ENCODE measurements around the gene TTC12.

Gene TTC12

GRCh38 chr11:113314389-113315301 lies at the start of gene TTC12:
Gene TTC12 (plus strand): TSS chr11:113314583. CDS start chr11:113316258, 1,675 bp downstream.
- TF ChIP-seq CTCF (IDR thresholded peaks at IDR 0.05; ENCODE audit: low read depth, low read length) = no peak
- peak; percentile 92 for DNase-seq (ENCODE audit: low read depth, low spot score)
- peak within 1 kb of the TSS; percentile 77 for H3K4me3 ChIP-seq (ENCODE audit: low read depth, low read length)
- in situ Hi-C loops (cut with HindIII; ENCODE audit: low sequenced_read_pairs) = no loop called here

GRCh38 chr11:113265362-113265761 lies 49.0 kb upstream of the TTC12 start:
- in situ Hi-C loops (cut with HindIII; ENCODE audit: low sequenced_read_pairs) = no loop called here
- no peak overlapping the region for H3K4me3 ChIP-seq (ENCODE audit: low read depth, low read length)
- no peak for DNase-seq (ENCODE audit: low read depth, low spot score)
- TF ChIP-seq CTCF (IDR thresholded peaks at IDR 0.05; ENCODE audit: low read depth, low read length) = no peak

GRCh38 chr11:113267493-113267892 lies 46.9 kb upstream of the TTC12 start:
- H3K4me3 ChIP-seq (ENCODE audit: low read depth, low read length) = no peak overlapping the region
- no peak for DNase-seq (ENCODE audit: low read depth, low spot score)
- in situ Hi-C loops (cut with HindIII; ENCODE audit: low sequenced_read_pairs) = no loop called here
- TF ChIP-seq CTCF (IDR thresholded peaks at IDR 0.05; ENCODE audit: low read depth, low read length) = no peak

GRCh38 chr11:113269096-113269495 lies 45.3 kb upstream of the TTC12 start:
- in situ Hi-C loops (cut with HindIII; ENCODE audit: low sequenced_read_pairs) = no loop called here
- DNase-seq (ENCODE audit: low read depth, low spot score) = no peak
- TF ChIP-seq CTCF (IDR thresholded peaks at IDR 0.05; ENCODE audit: low read depth, low read length) = no peak
- H3K4me3 ChIP-seq (ENCODE audit: low read depth, low read length) = no peak overlapping the region

- DNase-seq (ENCODE audit: low read depth, low spot score) = no peak
- no peak for TF ChIP-seq CTCF (IDR thresholded peaks at IDR 0.05; ENCODE audit: low read depth, low read length)
- H3K4me3 ChIP-seq (ENCODE audit: low read depth, low read length) = no peak overlapping the region
- in situ Hi-C loops (cut with HindIII; ENCODE audit: low sequenced_read_pairs) = no loop called here
Measured at GRCh38 chr11:113269636-113270035, 44.7 kb upstream of the TTC12 start.

- TF ChIP-seq CTCF (IDR thresholded peaks at IDR 0.05; ENCODE audit: low read depth, low read length) = no peak
- H3K4me3 ChIP-seq (ENCODE audit: low read depth, low read length) = no peak overlapping the region
- in situ Hi-C loops (cut with HindIII; ENCODE audit: low sequenced_read_pairs) = no loop called here
- no peak for DNase-seq (ENCODE audit: low read depth, low spot score)
Measured at GRCh38 chr11:113270080-113270479, 44.3 kb upstream of the TTC12 start.
